Calu3 (cell line): ENCODE data around the gene ATP6V1B1. TPM values are rescaled to one million over a fixed set of nuclear protein-coding genes. Genes with fewer than 3 reads are reported as not detected.

ENCODE experiments used
- BruUV-seq: library from RNA; stranded (reverse); fragments of 400-500 nt; replicated peaks from 2 replicates; lab custom pipeline; 2021; lab: Mats Ljungman, UMichigan
- CTCF ChIA-PET: fragments of 300-600 bp; sonication (Branson Sonifier 250); formaldehyde crosslinking; loops from one replicate; lab custom pipeline; 2022; ENCODE audit warnings: antibody characterized with exemption; lab: Charles Lee
- DNase-seq: peaks from one replicate; pipeline ENCODE4 v3.0.0; 2022
- H3K27ac Mint-ChIP-seq: one replicate; pipeline ENCODE4 v1.8.0; 2022; ENCODE audit warnings: mixed read lengths; ENCODE audit not compliant: unreplicated experiment
- H3K27me3 Mint-ChIP-seq: one replicate; pipeline ENCODE4 v1.8.0; 2022; ENCODE audit warnings: mixed read lengths; ENCODE audit not compliant: unreplicated experiment
- H3K36me3 Mint-ChIP-seq: one replicate; pipeline ENCODE4 v1.8.0; 2022; ENCODE audit warnings: mild to moderate bottlenecking, moderate library complexity, mixed read lengths; ENCODE audit not compliant: insufficient read depth, unreplicated experiment
- H3K4me1 Mint-ChIP-seq: one replicate; pipeline ENCODE4 v1.8.0; 2022; ENCODE audit warnings: mild to moderate bottlenecking, low read depth, mixed read lengths; ENCODE audit not compliant: unreplicated experiment
- H3K4me3 Mint-ChIP-seq: one replicate; pipeline ENCODE4 v1.8.0; 2022; ENCODE audit warnings: mild to moderate bottlenecking, low read depth, moderate library complexity, mixed read lengths; ENCODE audit not compliant: unreplicated experiment
- H3K9me3 Mint-ChIP-seq: one replicate; pipeline ENCODE4 v1.8.0; 2022; ENCODE audit warnings: low read depth, mixed read lengths; ENCODE audit not compliant: unreplicated experiment
- intact Hi-C: fragments of 100-400 bp; cut with micrococcal nuclease; formaldehyde crosslinking; loops from one replicate; pipeline ENCODE4 v1.10.0; 2022; ENCODE audit not compliant: unreplicated experiment
- total RNA-seq: library from RNA; stranded (reverse); gene quantifications from 2 replicates; pipeline ENCODE4 v1.2.3, GENCODE V29; 2022
- TF ChIP-seq, protein P1 (sequence below): fragments of 200-600 bp; IDR thresholded peaks from one replicate; pipeline ENCODE4 v1.8.0; 2022; ENCODE audit warnings: antibody characterized with exemption; ENCODE audit not compliant: unreplicated experiment

Gene ATP6V1B1
- total RNA-seq, 1 experiment from 2014 or later, result not detected

DNA sequence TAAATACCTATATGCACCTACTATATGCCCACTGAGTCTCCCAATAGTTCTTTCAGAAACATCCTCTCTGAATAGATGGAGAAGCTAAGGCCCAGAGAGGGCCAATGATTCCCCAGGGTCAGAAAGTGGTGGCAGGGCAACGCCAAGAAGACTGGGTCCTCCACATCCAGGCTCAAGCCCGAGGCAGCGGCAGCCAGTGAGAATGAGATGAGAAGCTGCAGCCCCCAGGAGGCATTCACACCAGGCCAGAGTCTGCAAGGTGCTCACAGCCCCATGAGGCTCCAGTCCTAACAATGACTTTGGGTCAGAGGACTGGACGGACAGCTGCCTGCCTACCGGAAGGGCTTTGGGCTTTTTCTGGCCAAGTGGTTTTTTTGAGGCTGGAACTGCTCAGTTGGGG is 55.4 kb downstream of the ATP6V1B1 start:
- BruUV-seq, result no TSS peak
- Mint-ChIP-seq H3K36me3 (peaks cover 54% of the 10 kb centered on the region), H3K4me1 (peaks cover 9% of the 10 kb centered on the region), H3K27me3 (no peaks in the 10 kb centered on the region), H3K4me3 (no peak overlapping the region), H3K27ac (no peak overlapping the region), H3K9me3 (no peaks in the 10 kb centered on the region)
- CTCF ChIA-PET, result no interaction called here
- no peak for DNase-seq
- intact Hi-C loops, result no loop called here
- TF ChIP-seq, protein P1, sequence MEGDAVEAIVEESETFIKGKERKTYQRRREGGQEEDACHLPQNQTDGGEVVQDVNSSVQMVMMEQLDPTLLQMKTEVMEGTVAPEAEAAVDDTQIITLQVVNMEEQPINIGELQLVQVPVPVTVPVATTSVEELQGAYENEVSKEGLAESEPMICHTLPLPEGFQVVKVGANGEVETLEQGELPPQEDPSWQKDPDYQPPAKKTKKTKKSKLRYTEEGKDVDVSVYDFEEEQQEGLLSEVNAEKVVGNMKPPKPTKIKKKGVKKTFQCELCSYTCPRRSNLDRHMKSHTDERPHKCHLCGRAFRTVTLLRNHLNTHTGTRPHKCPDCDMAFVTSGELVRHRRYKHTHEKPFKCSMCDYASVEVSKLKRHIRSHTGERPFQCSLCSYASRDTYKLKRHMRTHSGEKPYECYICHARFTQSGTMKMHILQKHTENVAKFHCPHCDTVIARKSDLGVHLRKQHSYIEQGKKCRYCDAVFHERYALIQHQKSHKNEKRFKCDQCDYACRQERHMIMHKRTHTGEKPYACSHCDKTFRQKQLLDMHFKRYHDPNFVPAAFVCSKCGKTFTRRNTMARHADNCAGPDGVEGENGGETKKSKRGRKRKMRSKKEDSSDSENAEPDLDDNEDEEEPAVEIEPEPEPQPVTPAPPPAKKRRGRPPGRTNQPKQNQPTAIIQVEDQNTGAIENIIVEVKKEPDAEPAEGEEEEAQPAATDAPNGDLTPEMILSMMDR, result no peak

DNA sequence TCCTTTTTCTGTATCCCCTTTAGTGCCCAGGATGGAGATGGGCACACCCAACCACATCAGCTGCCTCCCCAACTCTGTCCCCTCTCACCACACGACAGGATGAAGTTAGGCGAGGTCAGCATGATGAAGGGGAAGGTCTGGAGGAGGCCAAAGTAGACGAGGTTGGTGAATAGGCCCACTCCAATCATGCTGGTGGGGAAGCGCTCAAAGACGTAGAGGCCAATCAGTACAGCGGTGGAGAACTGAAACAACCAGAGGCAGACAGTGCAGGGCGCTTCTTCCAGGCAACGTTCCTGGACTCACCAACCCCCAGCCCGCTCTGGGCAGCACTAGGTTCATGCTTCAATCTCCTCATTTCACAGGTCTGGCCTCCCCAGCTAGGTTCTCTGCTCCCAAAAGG is 56.0 kb downstream of the ATP6V1B1 start:
- intact Hi-C loops, result no loop called here
- Mint-ChIP-seq H3K4me3 (no peak overlapping the region), H3K27me3 (no peaks in the 10 kb centered on the region), H3K36me3 (peaks cover 51% of the 10 kb centered on the region), H3K27ac (no peak overlapping the region), H3K4me1 (peaks cover 9% of the 10 kb centered on the region), H3K9me3 (no peaks in the 10 kb centered on the region)
- TF ChIP-seq, protein P1, result no peak
- CTCF ChIA-PET, result no interaction called here
- no peak for DNase-seq
- no TSS peak for BruUV-seq

DNA sequence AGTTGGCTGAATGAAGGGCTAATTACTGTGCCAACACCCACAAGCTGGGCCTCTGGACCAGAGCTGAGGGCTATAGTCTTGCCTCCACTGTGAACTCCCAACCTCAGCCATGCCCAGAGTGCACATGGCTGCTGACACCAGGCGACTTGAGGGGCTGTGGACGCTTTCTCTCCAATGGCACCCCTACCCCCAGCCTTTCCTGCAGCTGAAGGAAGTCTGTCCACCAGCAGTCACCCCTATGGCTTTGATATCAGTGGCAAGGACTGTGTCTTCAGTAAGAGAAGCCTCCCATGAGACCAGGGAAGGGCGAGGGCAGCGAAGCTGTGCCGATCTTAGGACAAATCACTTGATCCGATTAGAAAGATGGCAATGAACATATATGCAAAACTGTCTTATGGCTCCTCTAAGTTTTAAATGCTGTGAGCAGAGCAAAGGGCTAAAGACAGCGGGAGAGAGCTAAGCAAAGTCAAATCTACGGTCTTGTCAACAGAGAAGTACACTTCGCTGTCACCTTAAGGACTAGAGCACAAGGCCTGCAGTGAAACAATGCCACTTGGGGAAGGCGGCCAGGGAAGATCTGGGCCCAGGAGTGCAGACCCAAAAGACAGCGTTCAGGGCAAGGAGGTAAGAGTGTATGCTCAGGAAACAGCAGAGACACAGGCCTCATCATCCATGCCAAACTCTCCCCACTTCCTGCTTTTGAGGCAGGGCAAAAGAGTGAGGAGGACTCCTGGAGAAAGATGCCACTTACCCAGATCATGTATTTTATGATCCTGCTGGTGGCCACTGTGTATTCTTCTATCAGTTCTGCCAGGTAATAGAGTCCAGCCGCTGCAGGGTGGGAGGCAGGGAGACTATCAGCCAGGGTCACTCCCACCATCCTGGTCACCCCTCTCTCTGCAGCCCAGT is 57.5 kb downstream of the ATP6V1B1 start:
- H3K4me1 Mint-ChIP-seq, result peaks cover 9% of the 10 kb centered on the region
- DNase-seq, result no peak
- H3K36me3 Mint-ChIP-seq, result peaks cover 47% of the 10 kb centered on the region
- intact Hi-C loops, result no loop called here
- H3K4me3 Mint-ChIP-seq, result peak overlapping the region; percentile 89
- CTCF ChIA-PET, result no interaction called here
- no peak overlapping the region for H3K27ac Mint-ChIP-seq
- BruUV-seq, result TSS peak; percentile 65
- TF ChIP-seq, protein P1, result no peak
- no peaks in the 10 kb centered on the region for H3K27me3 Mint-ChIP-seq
- H3K9me3 Mint-ChIP-seq, result no peaks in the 10 kb centered on the region

DNA sequence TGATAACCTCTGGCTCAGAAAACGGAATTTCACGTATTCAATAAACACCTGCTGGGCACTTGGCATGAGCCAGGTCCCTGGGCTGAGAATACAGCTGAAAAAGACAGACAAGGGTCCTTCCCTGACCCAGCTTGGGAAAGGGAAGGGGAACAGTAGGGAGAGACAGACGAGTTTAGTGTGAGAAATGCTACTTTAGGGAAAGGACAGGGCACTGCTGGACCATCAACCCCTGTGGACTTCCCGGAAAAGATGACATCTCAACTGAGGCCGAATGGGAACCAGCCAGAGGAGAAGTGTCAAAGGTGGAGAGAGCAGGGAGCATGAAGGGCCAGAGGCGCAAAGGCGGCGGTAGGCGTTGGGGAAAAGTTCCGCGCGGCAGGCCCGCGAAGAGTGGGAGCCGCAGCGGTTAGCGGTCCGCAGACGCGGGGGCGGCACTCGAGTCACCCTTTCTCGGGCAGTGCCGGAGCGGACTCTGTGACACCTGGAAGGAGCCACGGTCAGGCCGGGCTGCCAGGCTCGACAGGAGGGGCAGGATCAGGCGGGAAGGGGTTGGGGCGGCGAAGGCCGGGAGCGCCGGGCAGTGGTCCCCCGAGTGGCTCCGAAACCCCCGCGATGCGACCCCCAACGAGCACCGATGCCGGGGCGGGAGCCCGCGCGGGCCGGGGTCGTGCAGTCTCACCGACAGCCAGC is 58.5 kb downstream of the ATP6V1B1 start:
- CTCF ChIA-PET, result interaction anchor here (0.6 kb wide), 1 partner anchor 13 kb away, joined by 3 read pairs; no protein-coding TSS in a partner anchor
- peak; percentile 19 for DNase-seq
- peaks cover 9% of the 10 kb centered on the region for H3K4me1 Mint-ChIP-seq
- intact Hi-C loops, result no loop called here
- H3K27me3 Mint-ChIP-seq, result no peaks in the 10 kb centered on the region
- TF ChIP-seq, protein P1, result no peak
- BruUV-seq, result no TSS peak
- peak overlapping the region; percentile 73 for H3K27ac Mint-ChIP-seq
- no peaks in the 10 kb centered on the region for H3K9me3 Mint-ChIP-seq
- peak overlapping the region; percentile 89 for H3K4me3 Mint-ChIP-seq
- peaks cover 40% of the 10 kb centered on the region for H3K36me3 Mint-ChIP-seq
